Measurements from ENCODE around the gene CA10. TPM values are rescaled to one million over a fixed set of nuclear protein-coding genes. Genes with fewer than 3 reads are reported as not detected.

The CA10 gene
- total and polyA plus RNA-seq, 5 donors from 2014 or later = not detected

- DNase-seq (no peak), ATAC-seq (ENCODE audit: low read depth in 2 of 2) (no peak)
- Histone ChIP-seq H3K4me1 (ENCODE audit: control insufficient read depth, insufficient read depth, low read length, poor library complexity, severe bottlenecking) (no peaks in the 10 kb centered on the region), H3K27ac (ENCODE audit: insufficient read depth, low read length, poor library complexity, severe bottlenecking) (no peak overlapping the region), H3K4me3 (ENCODE audit: low read depth, low read length) (no peak overlapping the region), H3K9me3 (ENCODE audit: control insufficient read depth in 2 of 2, low read length in 2 of 2) (no peaks in the 10 kb centered on the region), H3K36me3 (ENCODE audit: control insufficient read depth, insufficient read depth, low read length) (no peaks in the 10 kb centered on the region), H3K27me3 (ENCODE audit: control insufficient read depth, insufficient read depth, low read length) (no peaks in the 10 kb centered on the region)
- Mint-ChIP-seq H3K4me1 (no peaks in the 10 kb centered on the region), H3K4me3 (no peak overlapping the region), H3K27me3 (peaks cover 15% of the 10 kb centered on the region), H3K27ac (no peak overlapping the region), H3K36me3 (no peaks in the 10 kb centered on the region), H3K9me3 (peaks cover 0 to 5% (median 0%) of the 10 kb centered on the region in 7 donors)
These were observed 562.6 kb downstream of the CA10 start for GRCh38 chr17:51595826-51596398.

GRCh38 chr17:51590071-51590656 lies 568.4 kb downstream of the CA10 start:
- Mint-ChIP-seq H3K9me3 (peaks cover 0 to 18% (median 5%) of the 10 kb centered on the region in 7 donors), H3K27ac (peak overlapping the region in 1 of 3 donors; percentile 78), H3K4me1 (no peaks in the 10 kb centered on the region), H3K36me3 (no peaks in the 10 kb centered on the region), H3K4me3 (no peak overlapping the region), H3K27me3 (no peaks in the 10 kb centered on the region)
- Histone ChIP-seq H3K36me3 (ENCODE audit: control insufficient read depth, insufficient read depth, low read length) (no peaks in the 10 kb centered on the region), H3K27ac (ENCODE audit: insufficient read depth, low read length, poor library complexity, severe bottlenecking) (no peak overlapping the region), H3K4me3 (ENCODE audit: low read depth, low read length) (no peak overlapping the region), H3K27me3 (ENCODE audit: control insufficient read depth, insufficient read depth, low read length) (peaks cover 2% of the 10 kb centered on the region), H3K4me1 (ENCODE audit: control insufficient read depth, insufficient read depth, low read length, poor library complexity, severe bottlenecking) (no peaks in the 10 kb centered on the region), H3K9me3 (ENCODE audit: control insufficient read depth in 2 of 2, low read length in 2 of 2) (peaks cover 0 to 5% of the 10 kb centered on the region in 2 experiments)
- DNase-seq (no peak), ATAC-seq (ENCODE audit: low read depth in 2 of 2) (no peak)

GRCh38 chr17:51588063-51588462 lies 570.5 kb downstream of the CA10 start:
- ATAC-seq (ENCODE audit: low read depth in 2 of 2) = no peak
- Histone ChIP-seq H3K4me1 (ENCODE audit: control insufficient read depth, insufficient read depth, low read length, poor library complexity, severe bottlenecking) (no peaks in the 10 kb centered on the region), H3K4me3 (ENCODE audit: low read depth, low read length) (no peak overlapping the region), H3K36me3 (ENCODE audit: control insufficient read depth, insufficient read depth, low read length) (no peaks in the 10 kb centered on the region), H3K27ac (ENCODE audit: insufficient read depth, low read length, poor library complexity, severe bottlenecking) (no peak overlapping the region), H3K9me3 (ENCODE audit: control insufficient read depth in 2 of 2, low read length in 2 of 2) (peaks cover 0 to 5% of the 10 kb centered on the region in 2 experiments), H3K27me3 (ENCODE audit: control insufficient read depth, insufficient read depth, low read length) (peaks cover 2% of the 10 kb centered on the region)
- DNase-seq = no peak
- no peak overlapping the region for H3K27ac Mint-ChIP-seq
- no peaks in the 10 kb centered on the region for H3K27me3 Mint-ChIP-seq
- H3K36me3 Mint-ChIP-seq = no peaks in the 10 kb centered on the region
- H3K4me3 Mint-ChIP-seq = peak overlapping the region in 1 of 4 donors; percentile 30
- no peaks in the 10 kb centered on the region for H3K4me1 Mint-ChIP-seq
- H3K9me3 Mint-ChIP-seq = peaks cover 0 to 18% (median 7%) of the 10 kb centered on the region in 7 donors

- peak overlapping the region in 1 of 4 donors; percentile 30 for H3K4me3 Mint-ChIP-seq
- Histone ChIP-seq H3K27ac (ENCODE audit: insufficient read depth, low read length, poor library complexity, severe bottlenecking) (no peak overlapping the region), H3K36me3 (ENCODE audit: control insufficient read depth, insufficient read depth, low read length) (no peaks in the 10 kb centered on the region), H3K9me3 (ENCODE audit: control insufficient read depth in 2 of 2, low read length in 2 of 2) (peaks cover 0 to 5% of the 10 kb centered on the region in 2 experiments), H3K27me3 (ENCODE audit: control insufficient read depth, insufficient read depth, low read length) (peaks cover 2% of the 10 kb centered on the region), H3K4me3 (ENCODE audit: low read depth, low read length) (no peak overlapping the region), H3K4me1 (ENCODE audit: control insufficient read depth, insufficient read depth, low read length, poor library complexity, severe bottlenecking) (no peaks in the 10 kb centered on the region)
- ATAC-seq (ENCODE audit: low read depth in 2 of 2) = no peak
- no peak overlapping the region for H3K27ac Mint-ChIP-seq
- no peaks in the 10 kb centered on the region for H3K36me3 Mint-ChIP-seq
- no peak for DNase-seq
- H3K9me3 Mint-ChIP-seq = peaks cover 0 to 18% (median 7%) of the 10 kb centered on the region in 7 donors
- H3K4me1 Mint-ChIP-seq = no peaks in the 10 kb centered on the region
- H3K27me3 Mint-ChIP-seq = no peaks in the 10 kb centered on the region
These were observed 571.0 kb downstream of the CA10 start for GRCh38 chr17:51587516-51587915.

GRCh38 chr17:51585514-51586104 lies 572.9 kb downstream of the CA10 start:
- Mint-ChIP-seq H3K4me1 (no peaks in the 10 kb centered on the region), H3K27ac (no peak overlapping the region), H3K9me3 (peaks cover 0 to 18% (median 7%) of the 10 kb centered on the region in 7 donors), H3K4me3 (no peak overlapping the region), H3K36me3 (no peaks in the 10 kb centered on the region), H3K27me3 (no peaks in the 10 kb centered on the region)
- no peaks in the 10 kb centered on the region for H3K4me1 ChIP-seq (ENCODE audit: control insufficient read depth, insufficient read depth, low read length, poor library complexity, severe bottlenecking)
- DNase-seq = peak in 1 of 3 donors; percentile 10
- no peak for ATAC-seq (ENCODE audit: low read depth in 2 of 2)
- no peaks in the 10 kb centered on the region for H3K36me3 ChIP-seq (ENCODE audit: control insufficient read depth, insufficient read depth, low read length)
- H3K27me3 ChIP-seq (ENCODE audit: control insufficient read depth, insufficient read depth, low read length) = peaks cover 2% of the 10 kb centered on the region
- no peak overlapping the region for H3K4me3 ChIP-seq (ENCODE audit: low read depth, low read length)
- H3K27ac ChIP-seq (ENCODE audit: insufficient read depth, low read length, poor library complexity, severe bottlenecking) = no peak overlapping the region
- H3K9me3 ChIP-seq (ENCODE audit: control insufficient read depth in 2 of 2, low read length in 2 of 2) = peaks cover 0 to 5% of the 10 kb centered on the region in 2 experiments

GRCh38 chr17:51580869-51581268 lies 577.6 kb downstream of the CA10 start:
- Histone ChIP-seq H3K27me3 (ENCODE audit: control insufficient read depth, insufficient read depth, low read length) (peaks cover 2% of the 10 kb centered on the region), H3K27ac (ENCODE audit: insufficient read depth, low read length, poor library complexity, severe bottlenecking) (no peak overlapping the region), H3K36me3 (ENCODE audit: control insufficient read depth, insufficient read depth, low read length) (no peaks in the 10 kb centered on the region), H3K9me3 (ENCODE audit: control insufficient read depth in 2 of 2, low read length in 2 of 2) (no peaks in the 10 kb centered on the region), H3K4me3 (ENCODE audit: low read depth, low read length) (no peak overlapping the region), H3K4me1 (ENCODE audit: control insufficient read depth, insufficient read depth, low read length, poor library complexity, severe bottlenecking) (no peaks in the 10 kb centered on the region)
- H3K4me1 Mint-ChIP-seq = no peaks in the 10 kb centered on the region
- H3K27me3 Mint-ChIP-seq = peaks cover 14% of the 10 kb centered on the region
- no peak for DNase-seq
- H3K27ac Mint-ChIP-seq = no peak overlapping the region
- H3K36me3 Mint-ChIP-seq = no peaks in the 10 kb centered on the region
- H3K4me3 Mint-ChIP-seq = no peak overlapping the region
- ATAC-seq (ENCODE audit: low read depth in 2 of 2) = no peak
- peaks cover 2 to 24% (median 11%) of the 10 kb centered on the region in 7 donors for H3K9me3 Mint-ChIP-seq
